ENCODE data around the gene DNM3. TPM values are rescaled to one million over a fixed set of nuclear protein-coding genes. Genes with fewer than 3 reads are reported as not detected.

The DNM3 gene
- total RNA-seq, 1 donor from 2014 or later = 2.1 TPM

- DNase-seq (no peak), ATAC-seq (ENCODE audit: low read depth) (no peak)
- TF ChIP-seq CTCF (IDR thresholded peaks at IDR 0.05) = no peak
- Mint-ChIP-seq H3K27me3 (no peaks in the 10 kb centered on the region), H3K4me1 (peaks cover 3% of the 10 kb centered on the region), H3K27ac (no peak overlapping the region), H3K36me3 (ENCODE audit: low read depth) (no peaks in the 10 kb centered on the region), H3K9me3 (no peaks in the 10 kb centered on the region), H3K4me3 (no peak overlapping the region)
- ChIA-PET CTCF (no interaction called here), POLR2A (interaction anchor here (0.8 kb wide), 1 partner anchor 17 kb away, joined by 3 read pairs; no protein-coding TSS in a partner anchor)
- intact Hi-C loops (cut with micrococcal nuclease) = no loop called here
Measured at GRCh38 chr1:172168597-172168872, 327.2 kb downstream of the DNM3 start.

- no peaks in the 10 kb centered on the region for H3K27me3 Mint-ChIP-seq
- no peak for TF ChIP-seq CTCF (IDR thresholded peaks at IDR 0.05)
- H3K4me3 Mint-ChIP-seq = no peak overlapping the region
- ChIA-PET CTCF (no interaction called here), POLR2A (interaction anchor here (0.8 to 1.1 kb wide), 2 partner anchors 16 to 427 kb away, joined by 3 read pairs; no protein-coding TSS in a partner anchor)
- intact Hi-C loops (cut with micrococcal nuclease) = no loop called here
- no peak overlapping the region for H3K27ac Mint-ChIP-seq
- no peaks in the 10 kb centered on the region for H3K36me3 Mint-ChIP-seq (ENCODE audit: low read depth)
- no peak for DNase-seq
- no peak for ATAC-seq (ENCODE audit: low read depth)
- no peaks in the 10 kb centered on the region for H3K9me3 Mint-ChIP-seq
- H3K4me1 Mint-ChIP-seq = no peaks in the 10 kb centered on the region
Measured at GRCh38 chr1:172169836-172170235, 328.5 kb downstream of the DNM3 start.

GRCh38 chr1:172172352-172172831 is 331.1 kb downstream of the DNM3 start:
- TF ChIP-seq CTCF (IDR thresholded peaks at IDR 0.05) = no peak
- no peaks in the 10 kb centered on the region for H3K27me3 Mint-ChIP-seq
- H3K4me3 Mint-ChIP-seq = no peak overlapping the region
- POLR2A ChIA-PET = no interaction called here
- H3K36me3 Mint-ChIP-seq (ENCODE audit: low read depth) = no peaks in the 10 kb centered on the region
- DNase-seq = no peak
- H3K27ac Mint-ChIP-seq = no peak overlapping the region
- ATAC-seq (ENCODE audit: low read depth) = no peak
- intact Hi-C loops (cut with micrococcal nuclease) = no loop called here
- H3K9me3 Mint-ChIP-seq = no peaks in the 10 kb centered on the region
- no peaks in the 10 kb centered on the region for H3K4me1 Mint-ChIP-seq
- CTCF ChIA-PET = no interaction called here

- CTCF ChIA-PET = no interaction called here
- POLR2A ChIA-PET = no interaction called here
Measured at GRCh38 chr1:172176206-172176605, 334.9 kb downstream of the DNM3 start.

GRCh38 chr1:172177849-172178248 is 336.6 kb downstream of the DNM3 start:
- no peak for ATAC-seq (ENCODE audit: low read depth)
- CTCF ChIA-PET = no interaction called here
- no peak overlapping the region for H3K27ac Mint-ChIP-seq

More at GRCh38 chr1:172176206-172176605, 334.9 kb downstream of the DNM3 start:
- no peak for TF ChIP-seq CTCF (IDR thresholded peaks at IDR 0.05)
- no peaks in the 10 kb centered on the region for H3K36me3 Mint-ChIP-seq (ENCODE audit: low read depth)
- no peaks in the 10 kb centered on the region for H3K9me3 Mint-ChIP-seq
- H3K4me3 Mint-ChIP-seq = no peak overlapping the region
- DNase-seq = no peak
- H3K27me3 Mint-ChIP-seq = no peaks in the 10 kb centered on the region
- intact Hi-C loops (cut with micrococcal nuclease) = no loop called here
- ATAC-seq (ENCODE audit: low read depth) = no peak
- H3K4me1 Mint-ChIP-seq = peaks cover 14% of the 10 kb centered on the region
- no peak overlapping the region for H3K27ac Mint-ChIP-seq

More at GRCh38 chr1:172177849-172178248, 336.6 kb downstream of the DNM3 start:
- no peaks in the 10 kb centered on the region for H3K9me3 Mint-ChIP-seq
- H3K27me3 Mint-ChIP-seq = no peaks in the 10 kb centered on the region
- peaks cover 30% of the 10 kb centered on the region for H3K4me1 Mint-ChIP-seq
- no peak overlapping the region for H3K4me3 Mint-ChIP-seq
- DNase-seq = no peak
- intact Hi-C loops (cut with micrococcal nuclease) = no loop called here
- POLR2A ChIA-PET = interaction anchor here (0.5 to 1.0 kb wide), 2 partner anchors 47 to 165 kb away, joined by 3 to 5 read pairs; no protein-coding TSS in a partner anchor
- peaks cover 3% of the 10 kb centered on the region for H3K36me3 Mint-ChIP-seq (ENCODE audit: low read depth)
- TF ChIP-seq CTCF (IDR thresholded peaks at IDR 0.05) = no peak
